Uterus (tissue), 4 donors: ENCODE results near the gene NGF. TPM values are rescaled to one million over a fixed set of nuclear protein-coding genes. Genes with fewer than 3 reads are reported as not detected.
"Not testable (repeated sequence)": the region's sequence is repeated elsewhere in the genome, so short reads cannot be mapped to it uniquely, and the experiment has no call there.

Experiments used
- DNase-seq, 2 donors: peaks; one replicate each; pipeline ENCODE4 v3.0.0-alpha.2; 2019 to 2020
- H3K27ac ChIP-seq, 2 donors: fragments of 200-600 bp; sonication (generic); 1 replicate in 1 of 2; 2 replicates in 1 of 2; pipeline ENCODE4 v1.5.1; 2016 to 2018
- H3K27me3 ChIP-seq, 2 donors: fragments of 200-600 bp; sonication (generic); one replicate each; pipeline ENCODE4 v1.5.1; 2018 to 2019; ENCODE audit warnings: control low read depth in 1 of 2
- H3K36me3 ChIP-seq, 2 donors: fragments of 200-600 bp; sonication (generic); one replicate each; pipeline ENCODE4 v1.5.1; 2019; ENCODE audit warnings: control low read depth in 1 of 2
- H3K4me1 ChIP-seq, 2 donors: fragments of 200-600 bp; sonication (generic); one replicate each; pipeline ENCODE4 v1.5.1; 2018 to 2019; ENCODE audit warnings: control low read depth in 1 of 2
- H3K4me3 ChIP-seq, 2 donors: fragments of 200-600 bp; sonication (generic); 1 replicate in 1 of 2; 2 replicates in 1 of 2; pipeline ENCODE4 v1.5.1; 2018 to 2019; ENCODE audit warnings: mild to moderate bottlenecking in 1 of 2
- H3K9me3 ChIP-seq, 2 donors: fragments of 200-600 bp; sonication (generic); one replicate each; pipeline ENCODE4 v1.5.1; 2019; ENCODE audit warnings: control low read depth in 1 of 2
- POLR2A ChIP-seq, 2 donors: fragments of 450-650 bp; IDR thresholded peaks; one replicate each; pipeline ENCODE4 v1.6.1; 2016; ENCODE audit warnings: antibody characterized with exemption in 2 of 2, mild to moderate bottlenecking in 1 of 2, moderate library complexity in 1 of 2
- intact Hi-C: fragments of 100-400 bp; cut with DNase I; formaldehyde crosslinking; loops from one replicate; pipeline ENCODE4 v1.15.1; 2023; ENCODE audit warnings: low total_unique reads
- total RNA-seq, 4 donors: library from RNA; depleted of rRNA in 3 of 4; stranded (reverse); fragments of >200 nt in 3 of 4; gene quantifications; one replicate each; pipeline versions ENCODE4 v1.1.0 to v1.2.4, GENCODE V29; 2014 to 2023
- TF ChIP-seq, protein P1 (sequence below), 4 experiments: fragments of 200-600 bp in 2 of 4; fragments of 450-650 bp in 2 of 4; sonication (generic) in 2 of 4; IDR thresholded peaks; one replicate each; pipeline ENCODE4 v1.5.1; 2016 to 2019; ENCODE audit warnings: antibody characterized with exemption in 4 of 4, mild to moderate bottlenecking in 2 of 4, moderate library complexity in 1 of 4
- donor health status: DM: yes; HTN: yes; CAD: no.

Gene NGF
- total RNA-seq, 4 donors from 2014 or later = 1.3 to 21.4 (median 13.5) TPM

DNA sequence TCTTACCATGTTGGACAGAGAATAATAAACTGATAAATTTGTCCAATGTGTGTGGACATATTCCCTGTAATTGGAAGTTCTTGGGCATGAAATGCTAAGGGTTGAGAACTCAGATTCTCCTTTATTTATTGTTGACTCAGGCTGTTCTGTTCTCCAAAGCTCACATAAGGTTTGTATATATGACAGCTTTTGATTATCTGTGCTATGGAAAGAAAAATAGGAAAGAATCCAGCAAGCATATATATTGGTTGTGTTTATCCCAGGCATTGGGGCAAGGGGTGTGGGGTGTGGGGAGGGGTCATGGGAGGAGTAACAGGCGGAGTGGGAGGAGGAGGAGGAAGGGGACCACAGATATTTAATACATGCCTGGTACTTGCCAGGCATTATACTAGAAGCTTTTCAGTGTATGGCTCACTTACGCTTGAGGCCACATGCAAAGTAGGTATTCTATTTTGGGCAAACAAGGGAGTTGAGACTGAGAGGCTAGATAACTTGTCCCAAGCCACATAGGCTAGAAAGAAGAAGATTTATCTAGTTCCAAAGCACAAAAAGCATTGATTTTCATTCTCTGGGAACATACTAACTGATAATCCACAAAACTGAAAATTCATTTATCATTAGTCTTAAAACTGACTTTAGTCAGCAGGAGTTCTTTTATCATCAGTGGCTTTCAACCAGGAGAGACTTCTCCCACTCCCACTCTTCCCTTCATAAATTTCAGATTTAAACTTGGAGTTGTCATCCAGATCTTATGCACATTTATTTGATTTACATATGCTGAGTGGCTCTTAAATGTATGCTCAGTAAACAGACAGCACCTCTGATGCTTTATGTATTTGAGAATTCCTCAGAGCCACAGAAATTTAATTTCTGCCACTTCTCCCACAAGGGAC lies 27.2 kb downstream of the NGF start:
- Histone ChIP-seq H3K4me1 (peaks cover 6 to 9% of the 10 kb centered on the region in 2 donors), H3K27me3 (no peaks in the 10 kb centered on the region), H3K4me3 (no peak overlapping the region), H3K36me3 (no peaks in the 10 kb centered on the region), H3K27ac (peak overlapping the region; percentile 9 to 27), H3K9me3 (no peaks in the 10 kb centered on the region)
- intact Hi-C loops = no loop called here
- TF ChIP-seq, protein P1, sequence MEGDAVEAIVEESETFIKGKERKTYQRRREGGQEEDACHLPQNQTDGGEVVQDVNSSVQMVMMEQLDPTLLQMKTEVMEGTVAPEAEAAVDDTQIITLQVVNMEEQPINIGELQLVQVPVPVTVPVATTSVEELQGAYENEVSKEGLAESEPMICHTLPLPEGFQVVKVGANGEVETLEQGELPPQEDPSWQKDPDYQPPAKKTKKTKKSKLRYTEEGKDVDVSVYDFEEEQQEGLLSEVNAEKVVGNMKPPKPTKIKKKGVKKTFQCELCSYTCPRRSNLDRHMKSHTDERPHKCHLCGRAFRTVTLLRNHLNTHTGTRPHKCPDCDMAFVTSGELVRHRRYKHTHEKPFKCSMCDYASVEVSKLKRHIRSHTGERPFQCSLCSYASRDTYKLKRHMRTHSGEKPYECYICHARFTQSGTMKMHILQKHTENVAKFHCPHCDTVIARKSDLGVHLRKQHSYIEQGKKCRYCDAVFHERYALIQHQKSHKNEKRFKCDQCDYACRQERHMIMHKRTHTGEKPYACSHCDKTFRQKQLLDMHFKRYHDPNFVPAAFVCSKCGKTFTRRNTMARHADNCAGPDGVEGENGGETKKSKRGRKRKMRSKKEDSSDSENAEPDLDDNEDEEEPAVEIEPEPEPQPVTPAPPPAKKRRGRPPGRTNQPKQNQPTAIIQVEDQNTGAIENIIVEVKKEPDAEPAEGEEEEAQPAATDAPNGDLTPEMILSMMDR (IDR thresholded peaks at IDR 0.05) = no peak
- no peak for TF ChIP-seq POLR2A (IDR thresholded peaks at IDR 0.05)
- DNase-seq = no peak

DNA sequence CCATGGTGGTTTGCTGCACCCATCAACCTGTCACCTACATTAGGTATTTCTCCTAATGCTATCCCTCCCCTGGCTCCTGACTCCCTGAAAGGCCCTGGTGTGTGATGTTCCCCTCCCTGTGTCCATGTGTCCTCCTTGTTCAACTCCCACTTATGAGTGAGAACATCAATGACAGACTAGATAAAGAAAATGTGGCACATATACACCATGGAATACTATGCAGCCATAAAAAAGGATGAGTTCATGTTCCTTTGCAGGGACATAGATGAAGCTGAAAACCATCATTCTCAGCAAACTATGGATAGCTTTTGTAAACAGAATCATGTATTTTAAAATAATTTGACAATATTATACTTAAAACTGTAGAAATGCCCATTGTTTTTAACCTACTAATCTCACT lies 28.5 kb downstream of the NGF start:
- H3K27ac ChIP-seq, H3K9me3 ChIP-seq, intact Hi-C loops, DNase-seq, H3K4me3 ChIP-seq, H3K27me3 ChIP-seq, H3K36me3 ChIP-seq, H3K4me1 ChIP-seq: not testable (repeated sequence)

DNA sequence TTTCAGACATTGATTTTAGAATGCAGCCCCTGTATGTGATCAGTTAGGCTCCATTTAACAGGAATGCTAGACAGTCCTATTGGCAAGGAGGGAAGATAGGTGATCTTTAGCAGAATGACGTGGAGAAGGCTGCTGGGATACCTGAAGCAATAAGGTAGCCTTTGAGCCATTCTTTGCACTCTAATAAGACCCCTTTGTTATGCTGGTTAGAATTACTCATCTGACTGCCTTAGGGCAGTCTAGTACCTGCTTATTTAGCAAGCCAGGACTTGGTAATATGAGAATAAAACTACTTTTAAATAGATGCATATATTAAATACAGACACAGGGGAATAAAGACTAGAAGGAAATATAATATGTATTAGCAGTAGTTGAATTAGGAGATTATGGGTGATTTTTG lies 29.1 kb downstream of the NGF start:
- Histone ChIP-seq H3K4me1 (peaks cover 0 to 3% of the 10 kb centered on the region in 2 donors), H3K4me3 (no peak overlapping the region), H3K9me3 (no peaks in the 10 kb centered on the region), H3K27ac (no peak overlapping the region), H3K36me3 (no peaks in the 10 kb centered on the region), H3K27me3 (no peaks in the 10 kb centered on the region)
- intact Hi-C loops = no loop called here
- no peak for DNase-seq
- TF ChIP-seq, protein P1 (IDR thresholded peaks at IDR 0.05) = no peak
- no peak for TF ChIP-seq POLR2A (IDR thresholded peaks at IDR 0.05)

- Histone ChIP-seq H3K27ac (no peak overlapping the region), H3K4me3 (no peak overlapping the region), H3K36me3 (no peaks in the 10 kb centered on the region), H3K4me1 (peaks cover 0 to 3% of the 10 kb centered on the region in 2 donors), H3K27me3 (no peaks in the 10 kb centered on the region), H3K9me3 (no peaks in the 10 kb centered on the region)
- TF ChIP-seq, protein P1 (IDR thresholded peaks at IDR 0.05) = no peak
- no peak for TF ChIP-seq POLR2A (IDR thresholded peaks at IDR 0.05)
- intact Hi-C loops = no loop called here
- no peak for DNase-seq
Observed at GRCh38 chr1:115307661-115308060, 30.4 kb downstream of the NGF start.

GRCh38 chr1:115306146-115306545 lies 31.9 kb downstream of the NGF start:
- Histone ChIP-seq H3K36me3 (no peaks in the 10 kb centered on the region), H3K27ac (no peak overlapping the region), H3K4me3 (no peak overlapping the region), H3K27me3 (no peaks in the 10 kb centered on the region), H3K4me1 (peaks cover 0 to 2% of the 10 kb centered on the region in 2 donors), H3K9me3 (no peaks in the 10 kb centered on the region)
- intact Hi-C loops = no loop called here
- DNase-seq = no peak
- TF ChIP-seq, protein P1 (IDR thresholded peaks at IDR 0.05) = no peak
- TF ChIP-seq POLR2A (IDR thresholded peaks at IDR 0.05) = no peak
